HCT116 (cell line): ENCODE measurements around the gene C10orf53. TPM values are rescaled to one million over a fixed set of nuclear protein-coding genes. Genes with fewer than 3 reads are reported as not detected.

Experiments
- ATAC-seq: fragments of 200-7000 bp; cut with Tn5 transposase; 2 replicates; pipeline ENCODE4 v1.9.1; 2020; ENCODE audit warnings: mild to moderate bottlenecking, moderate library complexity
- BruUV-seq: library from RNA; stranded (reverse); fragments of 400-500 nt; replicated peaks from 2 replicates; lab custom pipeline; 2021; lab: Mats Ljungman, UMichigan
- CTCF ChIA-PET: fragments of 300-600 bp; sonication (Branson Sonifier 250); formaldehyde crosslinking; loops from one replicate; lab custom pipeline; 2021; ENCODE audit warnings: antibody characterized with exemption; lab: Charles Lee
- POLR2A ChIA-PET: fragments of 300-600, 350-600 bp; sonication (Branson Sonifier 250); formaldehyde crosslinking; loops from one replicate; lab custom pipeline; 2021; ENCODE audit warnings: antibody characterized with exemption; lab: Charles Lee
- RAD21 ChIA-PET, 2 experiments: fragments of 300-600 bp; sonication (Branson Sonifier 250); formaldehyde crosslinking; loops; one replicate each; lab custom pipeline; 2023; ENCODE audit warnings: low total read pairs in 2 of 2; ENCODE audit not compliant: uncharacterized antibody in 2 of 2, unreplicated experiment in 2 of 2, low non-redundant PET in 1 of 2; lab: Charles Lee
- DNase-seq: peaks from one replicate; pipeline ENCODE4 v3.0.0-alpha.2; 2010; ENCODE audit warnings: low read depth, low spot score
- H2AFZ ChIP-seq: fragments of 200-600 bp; shearing (Covaris generic), sonication (generic); 2 replicates; pipeline ENCODE4 v1.6.1; 2017; ENCODE audit warnings: low read depth, mixed run types, mixed read lengths, antibody characterized with exemption, low read length; ENCODE audit not compliant: poor library complexity, severe bottlenecking
- H3K27ac ChIP-seq: 2 replicates; pipeline ENCODE4 v1.5.1; 2012; ENCODE audit warnings: low read depth, low read length
- H3K27me3 ChIP-seq: fragments of 200-600 bp; sonication (generic); 2 replicates; pipeline ENCODE4 v1.6.1; 2016; ENCODE audit warnings: mixed run types, low read length, mixed read lengths; ENCODE audit not compliant: insufficient read depth
- H3K36me3 ChIP-seq, 2 experiments: fragments of 200-500 bp in 1 of 2; fragments of 200-600 bp in 1 of 2; sonication (Bioruptor generic) in 1 of 2; sonication (generic) in 1 of 2; 2 replicates each; pipeline versions ENCODE4 v1.5.1 to v1.6.1; 2014 to 2016; ENCODE audit warnings: low read length in 2 of 2, inconsistent platforms in 1 of 2, mixed read lengths in 1 of 2, mixed run types in 1 of 2; ENCODE audit not compliant: insufficient read depth in 2 of 2, control insufficient read depth in 1 of 2
- H3K4me1 ChIP-seq, 2 experiments: fragments of 200-600 bp in 1 of 2; sonication (generic) in 1 of 2; 2 replicates each; pipeline versions ENCODE4 v1.5.1 to v1.6.1; 2012 to 2017; ENCODE audit warnings: low read length in 2 of 2, inconsistent platforms in 1 of 2, mild to moderate bottlenecking in 1 of 2, mixed read lengths in 1 of 2, mixed run types in 1 of 2, moderate library complexity in 1 of 2; ENCODE audit not compliant: insufficient read depth in 2 of 2, control insufficient read depth in 1 of 2
- H3K4me2 ChIP-seq: fragments of 200-600 bp; sonication (generic); 2 replicates; pipeline ENCODE4 v1.6.1; 2017; ENCODE audit warnings: mixed run types, low read length, mixed read lengths
- H3K4me3 ChIP-seq, 2 experiments: fragments of 200-600 bp in 1 of 2; sonication (generic) in 1 of 2; replicated peaks in 1 of 2; 2 replicates each; pipeline ENCODE4 v1.5.1; 2011 to 2016; ENCODE audit warnings: low read length in 2 of 2, control low read depth in 1 of 2, low read depth in 1 of 2, mild to moderate bottlenecking in 1 of 2, mixed read lengths in 1 of 2, mixed run types in 1 of 2
- H3K79me2 ChIP-seq: fragments of 200-600 bp; sonication (generic); 2 replicates; pipeline ENCODE4 v1.6.1; 2017; ENCODE audit warnings: mild to moderate bottlenecking, mixed run types, low read length, moderate library complexity, mixed read lengths; ENCODE audit not compliant: insufficient read depth
- H3K9ac ChIP-seq: fragments of 200-600 bp; sonication (generic); 2 replicates; pipeline ENCODE4 v1.6.1; 2016; ENCODE audit warnings: low read length, mixed read lengths
- H3K9me2 ChIP-seq: fragments of 200-600 bp; sonication (generic), shearing (Covaris generic); 2 replicates; pipeline ENCODE4 v1.6.1; 2017; ENCODE audit warnings: mixed run types, mild to moderate bottlenecking, moderate library complexity; ENCODE audit not compliant: insufficient read depth
- H3K9me3 ChIP-seq, 2 experiments: fragments of 200-500 bp in 1 of 2; fragments of 200-600 bp in 1 of 2; sonication (Bioruptor generic) in 1 of 2; sonication (generic) in 1 of 2; 2 replicates each; pipeline ENCODE4 v1.6.1; 2014 to 2017; ENCODE audit warnings: low read length in 2 of 2, mixed read lengths in 2 of 2, inconsistent platforms in 1 of 2, low read depth in 1 of 2, mild to moderate bottlenecking in 1 of 2, mixed run types in 1 of 2, moderate library complexity in 1 of 2; ENCODE audit not compliant: control insufficient read depth in 1 of 2, insufficient read depth in 1 of 2
- H4K20me1 ChIP-seq: fragments of 200-600 bp; sonication (generic), shearing (Covaris generic); 2 replicates; pipeline ENCODE4 v1.6.1; 2017; ENCODE audit warnings: mixed run types, mild to moderate bottlenecking, moderate library complexity; ENCODE audit not compliant: insufficient read depth
- ELF1 ChIP-seq: IDR thresholded peaks from 2 replicates; pipeline ENCODE4 v1.6.1; 2012; ENCODE audit warnings: low read depth, borderline replicate concordance
- FOSL1 ChIP-seq: IDR thresholded peaks from 2 replicates; pipeline ENCODE4 v1.6.1; 2012; ENCODE audit warnings: low read depth
- JUND ChIP-seq: IDR thresholded peaks from 2 replicates; pipeline ENCODE4 v1.6.1; 2012
- POLR2A ChIP-seq: IDR thresholded peaks from 2 replicates; pipeline ENCODE4 v1.7.0; 2011; ENCODE audit warnings: borderline replicate concordance; ENCODE audit not compliant: insufficient read depth, insufficient read length; ENCODE audit errors: extremely low read depth
- POLR2AphosphoS5 ChIP-seq: IDR thresholded peaks from 2 replicates; pipeline ENCODE4 v1.6.1; 2011; ENCODE audit warnings: mild to moderate bottlenecking, low read depth, low read length, moderate library complexity
- REST ChIP-seq: IDR thresholded peaks from 2 replicates; pipeline ENCODE4 v1.6.1; 2012; ENCODE audit warnings: low read depth
- SIN3A ChIP-seq: IDR thresholded peaks from 2 replicates; pipeline ENCODE4 v1.6.1; 2012; ENCODE audit warnings: low read depth
- SRF ChIP-seq: IDR thresholded peaks from 2 replicates; pipeline ENCODE4 v1.6.1; 2012; ENCODE audit warnings: low read depth
- ZFX ChIP-seq: fragments of 450-650 bp; IDR thresholded peaks from 2 replicates; pipeline ENCODE4 v1.6.1; 2017
- intact Hi-C: fragments of 100-400 bp; cut with micrococcal nuclease; formaldehyde crosslinking; loops from 2 replicates; pipeline ENCODE4 v1.10.0; 2022
- total RNA-seq: library from RNA; stranded (reverse); gene quantifications from one replicate; pipeline ENCODE4 v1.2.1, GENCODE V29; 2021; ENCODE audit not compliant: unreplicated experiment
- TF ChIP-seq, protein P1 (sequence below): IDR thresholded peaks from 2 replicates; pipeline ENCODE4 v1.6.1; 2012
- TF ChIP-seq, protein P2 (sequence below): IDR thresholded peaks from 2 replicates; pipeline ENCODE4 v1.6.1; 2012

Gene C10orf53
- total RNA-seq, 1 experiment from 2014 or later = not detected

DNA sequence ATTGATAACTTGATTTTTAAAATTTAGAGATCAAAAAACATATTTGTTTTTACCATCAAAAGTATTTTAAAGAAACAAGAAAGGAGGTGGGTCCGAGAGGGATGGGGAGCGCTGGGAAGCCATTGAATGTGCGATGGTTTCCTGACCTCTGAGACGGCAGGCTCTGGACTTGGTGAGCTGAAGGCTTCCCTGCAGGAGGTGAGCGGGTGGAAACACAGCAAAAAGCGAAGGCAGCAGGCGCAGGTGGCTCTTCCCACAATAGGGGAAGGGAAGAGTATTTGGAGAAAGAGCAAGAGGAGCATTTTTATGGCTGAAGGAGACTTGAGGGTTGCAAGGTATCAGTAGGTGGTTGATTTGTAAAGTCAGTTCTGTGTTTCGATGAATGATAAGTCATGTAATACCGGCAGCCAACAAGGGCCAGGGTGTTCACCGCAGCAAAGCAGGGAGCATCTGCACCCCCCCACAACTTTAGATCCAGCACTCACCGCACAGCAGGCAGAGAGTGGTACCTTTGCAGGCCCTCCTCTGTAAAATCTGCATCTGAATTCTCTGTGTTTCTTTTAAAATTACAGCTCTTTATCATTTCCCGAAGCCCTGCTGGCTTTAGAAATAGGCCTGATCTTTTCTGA lies 10.5 kb downstream of the C10orf53 start (continued):
- no peak for TF ChIP-seq POLR2A
- no peak for TF ChIP-seq JUND

DNA sequence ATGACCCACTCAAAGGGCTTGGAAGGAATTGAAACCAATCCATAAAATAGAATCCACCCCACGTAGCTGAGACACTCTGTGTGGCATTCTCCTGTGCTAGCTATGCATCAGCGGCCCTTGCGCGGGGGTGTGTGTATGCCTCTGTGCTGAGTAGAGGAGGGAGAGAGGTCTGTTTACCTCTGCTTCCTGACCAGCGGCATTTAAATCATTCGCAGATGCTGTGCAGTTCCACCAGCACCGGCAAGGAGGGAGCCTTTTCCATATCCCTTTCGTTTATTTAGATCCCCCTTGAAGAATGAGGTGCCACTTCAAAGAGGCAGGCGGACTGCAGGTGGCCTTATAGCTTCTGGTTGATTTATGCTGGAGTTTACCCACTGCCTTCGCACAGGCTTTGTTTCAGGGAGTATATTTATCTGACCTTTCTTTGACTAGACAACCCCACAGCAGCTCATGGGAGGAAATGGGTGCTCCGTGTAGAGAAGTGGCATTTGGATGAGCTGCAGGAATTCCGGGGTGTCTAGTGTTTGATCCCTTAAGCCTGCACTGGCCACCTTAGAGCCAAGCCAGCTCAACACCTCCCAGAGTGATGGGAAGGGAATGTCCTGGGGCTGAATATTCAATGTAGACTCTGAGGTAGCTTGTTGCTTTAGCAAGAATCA lies 11.4 kb downstream of the C10orf53 start:
- no peaks in the 10 kb centered on the region for H3K36me3 ChIP-seq
- intact Hi-C loops = no loop called here
- H3K27me3 ChIP-seq = peaks cover 30% of the 10 kb centered on the region; the same call in 1 of the 2 replicates
- no peak overlapping the region for H3K4me2 ChIP-seq
- no TSS peak for BruUV-seq
- no peaks in the 10 kb centered on the region for H4K20me1 ChIP-seq
- no peaks in the 10 kb centered on the region for H3K9me3 ChIP-seq
- ChIA-PET POLR2A (no interaction called here), CTCF (no interaction called here), RAD21 (no interaction called here)
- no peaks in the 10 kb centered on the region for H3K9me2 ChIP-seq
- H3K9ac ChIP-seq = no peak overlapping the region
- no peak overlapping the region for H3K4me3 ChIP-seq
- no peaks in the 10 kb centered on the region for H3K4me1 ChIP-seq
- no peaks in the 10 kb centered on the region for H3K79me2 ChIP-seq
- ATAC-seq (no peak), DNase-seq (no peak)
- H2AFZ ChIP-seq = no peak overlapping the region
- TF ChIP-seq POLR2A (no peak), JUND (no peak), SIN3A (no peak)
- H3K27ac ChIP-seq = no peak overlapping the region

DNA sequence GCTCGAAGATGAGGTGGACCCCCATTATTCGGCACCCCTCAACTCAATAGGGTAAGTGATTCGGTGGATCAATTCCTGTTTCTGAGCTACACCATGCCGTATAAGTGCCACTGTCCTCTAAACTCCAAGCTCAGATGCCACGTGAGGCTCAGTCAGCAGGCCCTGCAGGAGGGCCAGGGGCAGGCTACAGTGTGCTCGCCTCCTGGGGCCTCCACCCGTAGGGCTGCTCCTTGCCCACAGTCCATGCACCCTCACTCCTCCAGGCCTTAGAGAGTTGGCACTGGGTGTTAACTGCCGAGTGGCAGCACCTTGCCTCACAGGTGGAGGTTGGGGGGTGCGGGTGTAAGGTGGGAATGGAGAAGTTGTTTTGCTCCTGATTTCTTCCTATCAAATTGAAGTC lies 12.1 kb downstream of the C10orf53 start:
- H3K36me3 ChIP-seq = no peaks in the 10 kb centered on the region
- peaks cover 36% of the 10 kb centered on the region; the same call in 1 of the 2 replicates for H3K27me3 ChIP-seq
- RAD21 ChIA-PET = no interaction called here
- H3K79me2 ChIP-seq = no peaks in the 10 kb centered on the region
- no peak overlapping the region for H3K4me3 ChIP-seq
- BruUV-seq = no TSS peak
- CTCF ChIA-PET = no interaction called here
- DNase-seq (no peak), ATAC-seq (no peak)
- intact Hi-C loops = no loop called here
- H3K9ac ChIP-seq = no peak overlapping the region
- no peak overlapping the region for H2AFZ ChIP-seq
- H3K27ac ChIP-seq = no peak overlapping the region
- H3K9me2 ChIP-seq = no peaks in the 10 kb centered on the region
- POLR2A ChIA-PET = no interaction called here
- no peak for TF ChIP-seq POLR2A
- TF ChIP-seq REST = no peak
- TF ChIP-seq SIN3A = no peak
- TF ChIP-seq, protein P1, sequence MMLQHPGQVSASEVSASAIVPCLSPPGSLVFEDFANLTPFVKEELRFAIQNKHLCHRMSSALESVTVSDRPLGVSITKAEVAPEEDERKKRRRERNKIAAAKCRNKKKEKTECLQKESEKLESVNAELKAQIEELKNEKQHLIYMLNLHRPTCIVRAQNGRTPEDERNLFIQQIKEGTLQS = no peak
- no peak for TF ChIP-seq POLR2AphosphoS5
- TF ChIP-seq ZFX = no peak
- no peak for TF ChIP-seq ELF1
- TF ChIP-seq SRF = no peak
- no peak for TF ChIP-seq JUND
- TF ChIP-seq, protein P2, sequence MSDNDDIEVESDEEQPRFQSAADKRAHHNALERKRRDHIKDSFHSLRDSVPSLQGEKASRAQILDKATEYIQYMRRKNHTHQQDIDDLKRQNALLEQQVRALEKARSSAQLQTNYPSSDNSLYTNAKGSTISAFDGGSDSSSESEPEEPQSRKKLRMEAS = no peak
- no peak for TF ChIP-seq FOSL1
- no peaks in the 10 kb centered on the region for H4K20me1 ChIP-seq
- no peak overlapping the region for H3K4me2 ChIP-seq
- no peaks in the 10 kb centered on the region for H3K4me1 ChIP-seq
- H3K9me3 ChIP-seq = no peaks in the 10 kb centered on the region
